ENCODE data around the gene TMEM89.

Gene TMEM89

DNA sequence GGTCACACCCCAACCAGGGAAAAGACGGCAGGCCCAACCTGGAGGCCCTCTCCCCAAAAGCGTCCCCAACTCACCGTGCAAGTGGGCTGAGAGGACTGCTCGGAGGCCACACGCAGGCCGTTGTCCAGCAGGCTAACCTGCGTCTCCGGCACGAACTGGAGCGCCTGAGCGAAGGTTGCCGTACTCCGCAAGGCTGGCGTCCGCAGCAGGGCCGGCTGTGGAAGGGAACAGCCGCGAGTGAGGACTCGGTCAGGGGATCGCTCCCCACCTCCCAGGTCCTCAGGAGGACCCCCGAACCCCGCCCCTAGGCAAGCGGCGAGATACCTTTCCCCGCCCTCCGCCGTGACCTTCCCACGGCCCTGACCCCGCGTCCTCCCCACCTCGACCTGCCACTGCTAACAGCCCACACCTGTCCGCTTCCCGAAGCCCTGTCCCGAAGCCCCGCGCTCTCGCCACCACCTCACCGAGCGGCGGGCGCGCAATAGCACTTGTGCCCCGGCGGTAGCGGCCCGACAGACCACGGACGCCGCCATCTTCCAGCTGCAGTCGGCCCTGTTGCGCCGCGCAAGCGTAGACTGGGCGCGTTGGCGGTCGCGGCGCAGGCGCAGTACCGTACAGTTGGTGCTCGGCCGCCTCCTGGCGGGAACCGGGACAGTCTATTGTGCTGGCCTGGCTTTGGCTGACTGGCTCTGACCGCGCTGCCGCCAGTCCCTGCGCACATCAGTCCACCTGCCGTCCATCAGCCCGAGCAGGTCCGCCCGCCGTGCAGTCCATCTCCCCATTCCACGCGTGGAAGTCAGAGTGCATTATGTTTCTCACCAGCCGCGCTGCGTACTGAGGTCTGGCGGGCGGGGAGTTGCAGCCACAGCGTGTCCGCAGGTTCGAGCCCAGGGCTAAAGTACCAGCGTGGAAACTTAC lies 12.2 kb downstream of the TMEM89 start, which contains the start of gene UQCRC1:
UQCRC1 (minus strand) TSS at position 559 of the 918 bp plus-strand sequence; CDS start at position 533, 26 bp downstream.
- DNase-seq: peak; percentile 94

DNA sequence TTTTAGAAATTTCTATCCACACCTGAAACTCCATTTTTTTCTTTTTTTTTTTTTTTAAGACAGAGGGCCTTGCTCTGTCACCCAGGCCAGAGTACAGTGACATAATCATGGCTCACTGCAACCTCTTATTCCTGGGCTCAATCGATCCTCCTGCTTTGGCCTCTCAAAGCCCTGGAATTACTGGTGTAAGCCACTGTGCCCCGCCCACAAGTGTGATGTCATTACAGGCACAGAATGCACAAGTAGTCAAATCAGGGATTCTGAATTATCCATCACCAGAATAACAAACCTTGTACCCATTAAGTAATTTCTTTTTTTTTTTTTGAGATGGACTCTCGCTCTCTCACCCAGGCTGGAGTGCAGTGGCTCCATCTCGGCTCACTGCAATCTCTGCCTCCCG lies 14.1 kb downstream of the TMEM89 start:
- DNase-seq: peak; percentile 47

DNA sequence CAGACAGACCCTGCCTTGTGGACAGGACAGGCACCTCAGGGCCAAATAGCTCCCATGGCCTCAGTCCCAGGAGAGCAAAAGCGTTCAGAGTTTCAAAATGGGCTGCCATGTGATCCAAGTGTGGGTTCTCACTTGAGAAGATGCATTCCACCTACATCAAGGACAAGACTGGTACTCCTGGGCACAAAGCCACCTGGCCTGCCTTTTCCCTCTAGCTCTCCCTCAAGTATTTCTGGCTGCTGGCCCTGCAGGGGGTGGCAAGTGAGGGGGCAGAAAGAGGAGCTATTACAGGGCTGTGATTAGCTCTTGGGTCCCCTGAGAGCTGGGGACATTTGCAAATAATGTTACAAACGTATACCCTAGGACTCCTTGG lies 20.0 kb downstream of the TMEM89 start:
- no peak for DNase-seq

DNA sequence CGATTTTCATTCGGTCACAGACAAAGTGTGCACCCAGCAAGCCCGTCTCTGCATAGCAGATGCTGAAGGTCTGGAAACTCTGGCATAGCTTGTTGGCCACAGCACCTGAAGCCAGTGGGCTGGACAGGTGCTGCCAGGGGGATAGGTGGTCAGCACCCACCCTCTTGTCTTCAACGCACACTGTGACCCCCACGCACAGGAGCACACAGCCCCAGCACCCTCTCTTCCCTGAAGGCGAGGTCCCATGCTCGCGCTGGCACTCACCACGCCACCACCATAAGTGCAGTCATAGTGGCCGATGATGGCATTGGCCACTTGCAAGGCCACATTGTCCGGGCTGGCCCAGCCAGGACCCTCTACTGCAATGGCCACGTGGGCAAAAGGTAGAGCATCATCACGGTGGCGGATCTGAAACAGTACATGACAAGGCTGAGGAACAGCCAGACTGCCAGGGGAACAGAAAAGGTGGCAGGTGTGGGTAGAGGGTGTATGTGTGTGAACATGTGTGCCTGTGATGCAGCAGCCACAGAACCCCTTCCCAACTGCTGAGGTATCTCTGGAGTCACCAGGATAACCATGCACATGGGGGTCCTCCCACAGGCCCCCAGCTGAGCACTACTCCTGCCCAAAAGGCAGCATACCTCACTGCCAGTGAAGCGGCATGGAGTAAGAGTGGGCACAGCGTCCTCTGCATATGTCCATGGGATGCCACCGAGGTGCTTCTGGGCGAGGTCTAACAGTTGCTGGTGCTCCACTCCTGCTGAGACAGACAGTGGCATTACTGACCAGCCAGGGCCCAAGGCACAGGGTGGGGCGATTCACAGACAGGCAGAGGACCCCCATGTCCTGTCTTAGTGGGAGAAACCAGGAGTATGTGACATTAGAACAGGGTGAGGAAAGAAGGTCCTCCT lies 20.6 kb downstream of the TMEM89 start:
- no peak for DNase-seq

DNA sequence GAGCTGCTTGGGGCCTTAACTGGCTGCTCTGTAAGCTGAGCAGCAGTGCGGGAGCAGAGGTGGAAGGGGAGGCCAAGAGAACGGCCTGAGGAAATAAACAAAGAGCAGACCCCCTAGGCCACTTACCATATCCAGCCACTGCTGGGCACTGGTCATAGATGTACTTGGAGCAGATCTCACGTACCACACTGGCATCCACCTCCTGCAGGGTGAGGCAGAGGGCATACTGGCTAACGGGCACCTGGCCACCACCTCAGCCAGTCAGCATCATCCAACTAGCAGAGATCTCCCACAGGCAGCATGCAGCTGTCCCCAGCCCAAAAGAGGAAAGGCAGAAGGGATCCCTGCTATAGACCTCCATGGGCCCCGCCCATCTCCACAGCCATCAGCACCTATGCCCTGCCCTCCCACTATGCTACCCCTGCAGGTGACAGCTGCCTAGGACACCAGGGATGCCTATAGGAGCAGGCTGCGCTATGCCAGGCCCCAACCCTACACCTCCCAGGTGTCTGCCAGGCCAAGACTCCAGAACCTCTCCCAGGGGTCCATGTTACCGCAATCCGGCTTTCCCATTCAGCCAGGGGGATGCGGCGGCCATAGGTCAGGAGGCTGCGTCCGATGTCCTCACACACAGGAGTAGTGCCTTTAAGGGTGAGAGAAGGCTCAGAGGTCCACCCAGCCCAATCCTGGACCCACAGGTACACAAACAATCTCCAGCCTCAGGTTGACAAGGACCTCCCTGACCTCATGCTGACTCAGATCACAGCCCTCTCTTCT lies 21.9 kb downstream of the TMEM89 start:
- no peak for DNase-seq

DNA sequence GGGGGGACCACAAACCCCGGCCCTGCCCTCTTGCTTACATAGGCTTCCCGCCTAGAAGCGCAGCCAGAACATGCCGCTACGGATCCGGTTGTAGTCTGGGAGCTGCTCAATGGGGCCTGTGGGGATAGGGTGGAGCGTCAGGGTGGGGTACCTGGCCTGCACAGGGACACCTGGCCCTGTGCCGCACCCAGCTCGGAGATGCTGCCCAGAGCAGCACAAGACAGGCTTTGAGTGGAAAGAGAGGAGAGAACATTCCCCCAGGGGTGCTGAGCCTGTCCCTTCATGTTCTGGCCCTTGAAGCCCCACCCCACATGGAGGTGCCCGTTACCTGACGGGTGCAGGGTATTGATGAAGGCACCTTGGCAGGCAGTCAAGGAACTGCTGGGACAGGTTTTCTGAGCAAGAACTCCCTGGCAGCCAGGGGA lies 22.5 kb downstream of the TMEM89 start:
- no peak for DNase-seq

DNA sequence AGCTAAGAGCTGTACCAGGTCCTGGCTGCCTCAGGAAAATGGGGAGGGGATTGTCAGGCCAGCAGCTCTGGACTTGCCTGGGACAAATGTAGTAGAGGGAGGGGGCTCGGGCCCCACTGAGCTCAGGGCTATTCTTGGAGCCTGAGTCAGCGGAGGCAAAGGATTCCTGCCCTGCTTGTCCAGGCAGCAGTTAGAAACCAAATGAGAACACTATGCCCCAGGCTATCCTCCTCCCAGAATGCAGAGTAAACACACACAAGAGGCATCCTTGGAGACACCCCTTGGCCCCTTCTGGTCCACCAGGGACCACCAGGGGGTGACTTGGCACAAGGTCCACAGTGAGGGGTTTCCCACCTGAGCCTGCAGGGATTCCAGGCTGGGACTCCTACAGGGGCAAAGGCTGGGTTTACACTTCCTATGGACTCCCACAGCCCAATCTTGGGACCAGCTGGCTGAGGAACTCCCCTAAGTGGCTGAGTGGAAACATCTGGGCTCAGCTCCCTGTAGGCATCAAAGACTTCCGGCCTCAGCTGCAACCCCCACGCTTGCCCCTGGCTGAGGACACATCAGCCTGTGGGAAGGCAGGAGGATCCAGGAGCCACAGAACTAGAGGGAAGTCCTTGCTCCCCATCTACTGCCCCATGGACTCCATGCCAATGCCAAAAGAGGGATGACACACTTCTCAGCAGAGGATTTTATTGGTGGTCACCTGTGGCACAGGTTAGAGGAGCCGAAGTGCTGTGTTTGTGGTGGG lies 23.1 kb downstream of the TMEM89 start:
- DNase-seq: no peak

DNA sequence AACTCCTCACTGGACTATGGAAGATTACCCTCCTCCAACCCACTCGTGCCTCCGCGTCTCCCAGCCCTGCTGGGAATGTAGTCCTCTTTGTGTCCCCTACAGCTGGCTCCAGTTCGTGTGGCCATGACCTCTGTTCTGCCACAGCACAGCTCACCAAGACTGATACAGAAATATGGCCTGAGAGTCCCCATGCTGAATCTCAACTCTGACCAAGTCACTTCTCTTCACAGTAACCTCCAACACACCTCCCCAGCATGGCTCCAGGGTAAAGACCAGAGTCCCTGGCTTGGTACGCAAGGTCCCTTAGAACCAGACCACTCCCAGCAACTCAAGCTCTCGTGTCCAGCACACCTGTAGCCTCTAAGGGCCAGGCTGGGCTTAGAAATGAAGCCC lies 24.2 kb downstream of the TMEM89 start:
- no peak for DNase-seq

DNA sequence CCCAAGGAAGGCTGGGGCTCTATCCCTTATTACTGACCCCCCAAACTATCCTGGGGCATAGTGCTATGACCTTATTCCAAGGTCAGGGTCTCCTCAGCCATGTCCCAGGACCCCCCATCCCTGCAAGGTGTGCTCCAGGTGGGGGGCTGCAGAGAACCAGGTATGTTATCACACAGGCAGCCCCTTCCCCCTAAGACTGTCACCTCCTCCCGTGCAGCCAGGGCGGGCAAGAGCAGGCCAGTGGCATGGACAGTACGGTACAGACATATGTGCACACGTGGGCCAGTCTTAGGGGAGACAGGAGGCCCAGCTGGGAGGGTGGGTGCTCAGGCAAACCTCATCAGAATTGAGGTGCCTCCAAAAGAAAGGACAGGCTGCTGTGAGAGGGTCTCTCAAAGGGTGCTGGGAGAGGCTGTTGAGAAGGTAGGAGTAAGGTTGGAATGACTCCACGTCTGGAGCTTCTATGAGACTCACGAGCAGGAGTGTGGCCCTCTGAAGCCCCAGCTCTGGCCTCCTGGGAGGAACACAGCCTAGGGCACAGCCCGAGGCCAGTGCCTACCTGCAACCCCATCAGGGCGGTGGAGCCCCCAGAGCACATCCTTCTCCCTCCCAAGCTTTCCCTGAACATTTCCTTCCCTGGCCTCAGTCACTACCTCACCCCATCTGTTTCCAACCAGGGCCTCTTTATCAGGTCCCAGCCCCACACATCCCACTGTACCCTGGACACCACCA lies 24.7 kb downstream of the TMEM89 start:
- no peak for DNase-seq

DNA sequence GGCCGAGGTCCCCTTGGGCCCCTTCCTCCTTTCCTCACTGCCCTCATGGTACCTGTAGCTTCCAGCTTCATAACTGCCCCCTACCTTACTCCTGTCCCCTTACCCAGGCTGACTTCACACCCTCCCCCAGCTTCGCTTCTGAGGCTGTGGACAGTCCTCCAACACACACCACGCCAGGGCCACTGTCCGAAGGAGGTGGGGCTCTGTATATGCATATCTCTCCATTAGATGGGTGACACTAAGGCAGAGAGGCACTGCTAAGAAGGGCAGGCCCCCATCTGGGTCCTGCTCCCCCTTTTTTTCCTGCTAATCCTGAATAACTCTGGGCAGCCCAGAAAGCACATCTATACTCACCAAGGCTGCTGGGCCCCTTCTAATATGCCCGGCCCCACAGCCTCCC lies 25.4 kb downstream of the TMEM89 start:
- no peak for DNase-seq

DNA sequence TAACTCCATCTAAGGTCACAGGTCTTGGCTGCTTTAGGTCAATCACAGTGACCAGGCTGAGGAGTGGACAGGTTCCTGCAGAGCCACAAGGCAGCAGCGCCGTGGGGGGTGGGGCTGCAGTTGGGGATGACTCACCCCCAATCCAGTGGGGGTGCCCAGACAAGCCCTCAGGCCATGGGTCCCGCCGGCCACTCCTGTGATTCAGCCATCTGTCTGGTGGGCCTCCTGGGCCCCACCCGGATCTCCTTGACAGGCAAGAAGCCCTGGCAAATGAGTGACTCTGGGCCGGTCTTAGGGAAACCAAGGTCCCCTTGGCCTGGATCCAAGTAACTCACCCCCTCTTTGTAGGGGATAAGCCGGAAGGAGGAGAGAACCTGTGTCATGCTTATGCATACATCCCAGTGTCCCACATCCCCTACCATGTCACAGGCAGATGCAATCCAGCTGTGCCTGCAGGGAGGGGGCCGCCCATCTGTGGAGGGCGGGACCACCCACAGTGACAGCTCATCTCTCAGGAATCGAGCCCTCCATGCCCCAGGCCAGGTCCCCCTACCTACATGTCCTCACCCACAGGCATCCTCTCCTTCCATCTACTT lies 25.9 kb downstream of the TMEM89 start:
- peak; percentile 16 for DNase-seq

DNA sequence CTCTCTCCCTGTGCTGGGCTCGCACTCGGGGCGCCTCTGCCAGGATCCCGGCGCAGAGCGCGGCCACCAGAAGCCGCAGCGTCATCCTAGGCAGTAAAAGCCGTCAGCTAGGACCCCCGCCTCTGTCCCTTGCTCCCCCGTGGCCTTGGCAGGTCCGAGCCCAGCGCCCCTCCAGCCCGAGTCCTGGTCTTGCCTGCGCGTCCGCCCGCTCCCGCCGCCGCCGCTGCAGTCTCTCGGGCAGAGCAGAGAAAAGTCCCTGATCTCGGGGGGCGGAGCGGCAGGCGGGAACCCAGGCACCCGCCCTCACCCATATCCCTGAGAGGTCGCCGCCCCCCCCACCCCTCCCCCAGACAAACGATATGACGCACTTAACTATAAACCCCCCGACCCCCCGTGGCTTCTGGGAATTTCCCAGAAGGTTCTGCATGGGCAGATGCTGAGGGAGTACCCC lies 26.5 kb downstream of the TMEM89 start, which contains the start of gene COL7A1:
COL7A1 (minus strand) TSS at position 255 of the 451 bp plus-strand sequence; CDS start at position 85, 170 bp downstream.
- no peak for DNase-seq

DNA sequence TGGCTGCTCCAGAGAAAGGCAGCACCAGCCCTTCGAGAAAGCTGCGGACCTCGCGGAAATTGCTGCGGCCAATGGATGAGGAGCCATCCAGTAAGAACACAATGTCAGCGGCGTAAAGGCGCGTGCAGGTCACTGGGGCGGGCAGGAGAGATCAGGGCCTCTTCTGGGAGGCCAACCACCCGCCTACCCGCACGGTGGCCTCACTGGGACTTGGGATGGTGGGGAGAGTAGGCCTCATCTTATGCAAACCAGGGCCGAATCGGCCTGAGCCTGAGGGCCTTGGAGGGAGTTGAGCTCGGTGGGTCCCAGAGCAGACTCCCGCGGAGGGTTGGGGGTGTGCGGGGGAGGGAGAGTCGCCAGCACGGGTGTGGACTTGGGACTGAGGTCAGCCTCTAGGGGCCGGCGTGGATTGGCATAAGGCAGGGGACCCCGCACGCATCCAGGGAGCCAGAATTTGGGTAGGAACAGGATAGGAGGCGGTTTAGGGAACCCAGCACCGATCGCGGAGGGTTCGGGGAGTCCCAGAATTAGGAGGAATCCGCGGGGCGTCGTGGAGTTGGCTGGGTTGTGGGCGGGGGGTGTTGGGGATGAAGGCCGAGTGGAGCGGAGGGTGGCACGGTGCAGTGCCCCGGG lies 27.0 kb downstream of the TMEM89 start:
- DNase-seq: no peak

DNA sequence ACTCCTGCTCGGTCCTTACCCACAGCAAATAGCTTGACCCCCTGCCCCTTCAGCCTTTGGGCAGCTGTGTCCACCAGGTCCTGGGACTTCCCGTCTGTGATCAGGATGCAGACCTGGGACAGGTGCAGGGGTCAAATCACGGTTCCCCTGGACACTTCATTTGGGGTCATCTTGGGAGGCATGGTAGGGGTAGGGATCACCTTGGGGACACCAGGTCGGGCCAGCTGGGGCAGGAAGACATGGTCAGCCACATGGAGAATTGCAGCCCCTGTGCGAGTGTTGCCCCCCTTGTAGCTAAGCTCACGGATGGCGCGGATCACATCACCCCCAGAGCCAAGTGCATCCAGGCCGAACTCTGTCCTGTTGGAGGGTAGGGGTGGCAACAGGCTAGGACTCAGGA lies 28.2 kb downstream of the TMEM89 start:
- DNase-seq: no peak

DNA sequence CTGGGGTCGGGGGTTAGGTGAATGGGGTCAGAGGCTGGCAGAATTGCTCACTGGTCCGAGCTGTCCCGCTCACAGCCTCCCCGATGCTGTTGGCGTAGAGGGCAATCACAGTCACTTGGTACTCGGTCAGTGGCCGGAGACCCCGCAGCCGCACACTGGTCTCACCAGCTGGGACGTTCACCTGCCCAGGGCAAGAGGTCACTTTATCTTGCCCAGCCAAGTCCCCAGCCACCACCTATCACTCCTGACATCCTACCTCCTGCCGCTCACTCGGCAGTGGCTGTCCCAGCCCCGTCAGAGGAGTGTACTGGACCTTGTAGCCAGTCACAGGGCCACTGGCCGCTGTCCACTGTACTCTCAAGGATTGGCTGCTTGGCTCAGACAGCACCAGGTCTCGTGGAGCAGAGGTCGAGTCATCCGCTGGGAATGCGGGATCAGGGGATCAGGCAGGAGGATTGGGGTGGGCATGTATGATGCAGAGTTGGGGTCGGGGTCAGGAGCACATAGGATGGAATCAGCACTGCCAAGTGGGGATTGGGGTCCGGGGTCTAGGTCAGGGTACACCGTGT lies 29.0 kb downstream of the TMEM89 start:
- no peak for DNase-seq

DNA sequence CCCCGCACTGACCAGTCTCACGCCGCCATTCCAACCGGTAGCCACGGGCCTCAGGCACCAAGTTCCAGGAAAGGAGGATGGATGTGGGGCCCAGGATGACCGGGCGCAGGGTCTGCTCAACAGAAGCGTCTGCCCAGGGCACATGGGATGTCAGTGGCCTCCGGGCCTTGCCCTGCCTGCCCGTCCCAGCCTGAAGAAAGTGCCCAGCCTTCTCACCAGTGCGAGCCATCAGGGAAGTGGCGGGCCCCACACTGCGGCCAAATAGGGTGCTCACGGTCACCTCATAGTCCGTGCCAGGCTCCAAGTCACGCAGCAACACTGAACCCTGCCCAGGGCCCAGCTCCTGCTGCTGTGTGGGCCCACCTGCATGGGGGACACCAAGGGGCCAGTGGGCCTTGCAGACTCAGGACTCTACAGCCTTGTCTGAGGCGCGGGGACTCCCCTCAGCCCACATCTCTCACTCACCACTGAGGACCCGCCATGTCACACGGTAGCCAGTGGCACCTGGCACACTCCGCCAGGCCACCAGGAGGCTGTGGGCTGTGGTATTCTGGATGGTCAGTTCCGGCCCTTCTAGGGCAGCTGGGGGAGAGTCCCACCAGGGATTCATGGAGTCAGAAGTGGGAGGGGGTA lies 29.6 kb downstream of the TMEM89 start:
- no peak for DNase-seq

DNA sequence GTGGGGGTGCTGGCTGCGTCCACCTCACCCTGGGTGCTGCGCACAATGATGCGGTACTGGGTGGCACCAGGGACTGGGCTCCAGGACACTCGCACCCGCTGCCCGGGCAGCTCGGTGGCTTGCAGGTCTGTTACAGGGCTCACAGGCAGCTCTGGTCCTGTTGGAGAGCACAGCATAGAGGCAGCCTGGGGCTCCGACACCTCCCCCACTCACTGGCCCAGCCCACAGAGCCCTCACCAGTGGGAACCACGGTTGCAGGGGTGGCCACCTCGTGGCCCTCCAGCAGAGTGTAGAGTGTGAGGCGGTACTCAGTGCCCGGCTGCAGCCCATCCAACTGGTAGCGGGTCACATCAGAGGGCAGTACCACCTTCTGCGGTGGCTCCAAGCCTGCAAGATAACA lies 30.1 kb downstream of the TMEM89 start:
- DNase-seq: no peak

DNA sequence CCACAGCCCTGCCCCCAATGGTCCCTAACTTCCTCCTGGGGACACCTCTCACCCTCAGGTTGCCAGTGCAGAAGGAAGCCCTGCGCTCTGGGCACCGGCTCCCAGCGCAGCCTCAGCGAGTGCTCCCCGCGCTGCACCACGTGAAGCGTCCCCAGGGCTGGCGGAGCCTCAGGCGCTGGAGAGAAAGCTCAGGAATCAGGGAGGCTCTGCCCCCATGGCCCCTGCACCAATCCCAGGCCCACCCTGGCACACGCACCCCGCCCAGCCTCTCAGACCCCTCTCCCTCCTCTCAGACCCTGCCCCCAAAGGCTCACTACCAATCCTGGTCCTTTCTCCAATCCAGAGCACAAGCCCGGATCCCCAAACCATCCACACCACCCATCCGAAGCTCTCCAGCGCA lies 33.3 kb downstream of the TMEM89 start:
- DNase-seq: no peak

DNA sequence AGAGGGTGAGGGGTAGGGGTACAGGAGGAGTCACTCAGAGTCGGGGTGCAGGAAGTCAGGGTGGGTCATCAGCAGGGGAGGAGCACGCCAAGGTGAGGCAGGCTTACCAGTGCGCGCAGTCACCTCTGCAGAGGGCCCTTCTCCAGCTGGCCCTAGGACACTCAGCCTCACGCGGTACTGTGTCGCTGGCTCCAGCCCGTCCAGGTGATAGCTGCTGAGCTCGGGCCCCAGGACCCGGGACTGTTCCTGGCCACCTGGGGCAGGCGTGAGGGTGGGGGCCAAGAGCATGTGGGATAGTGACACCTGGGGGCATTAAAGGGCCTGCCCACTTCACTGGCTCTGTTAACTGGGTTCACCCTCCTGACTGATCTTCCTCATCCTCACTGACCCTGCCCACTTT lies 33.9 kb downstream of the TMEM89 start:
- no peak for DNase-seq

Data from inflammatory macrophage treated with lipopolysaccharide for 4 hours (primary cell).